HG03575 (cell line): ENCODE data around the gene LSM7.

ENCODE experiments used
- ATAC-seq: cut with Tn5 transposase; IDR thresholded peaks from one replicate; pipeline ENCODE4 v1.9.1; 2021; ENCODE audit not compliant: unreplicated experiment, insufficient number of reproducible peaks, low FRiP score; ENCODE audit errors: extremely low read depth

Gene LSM7

DNA sequence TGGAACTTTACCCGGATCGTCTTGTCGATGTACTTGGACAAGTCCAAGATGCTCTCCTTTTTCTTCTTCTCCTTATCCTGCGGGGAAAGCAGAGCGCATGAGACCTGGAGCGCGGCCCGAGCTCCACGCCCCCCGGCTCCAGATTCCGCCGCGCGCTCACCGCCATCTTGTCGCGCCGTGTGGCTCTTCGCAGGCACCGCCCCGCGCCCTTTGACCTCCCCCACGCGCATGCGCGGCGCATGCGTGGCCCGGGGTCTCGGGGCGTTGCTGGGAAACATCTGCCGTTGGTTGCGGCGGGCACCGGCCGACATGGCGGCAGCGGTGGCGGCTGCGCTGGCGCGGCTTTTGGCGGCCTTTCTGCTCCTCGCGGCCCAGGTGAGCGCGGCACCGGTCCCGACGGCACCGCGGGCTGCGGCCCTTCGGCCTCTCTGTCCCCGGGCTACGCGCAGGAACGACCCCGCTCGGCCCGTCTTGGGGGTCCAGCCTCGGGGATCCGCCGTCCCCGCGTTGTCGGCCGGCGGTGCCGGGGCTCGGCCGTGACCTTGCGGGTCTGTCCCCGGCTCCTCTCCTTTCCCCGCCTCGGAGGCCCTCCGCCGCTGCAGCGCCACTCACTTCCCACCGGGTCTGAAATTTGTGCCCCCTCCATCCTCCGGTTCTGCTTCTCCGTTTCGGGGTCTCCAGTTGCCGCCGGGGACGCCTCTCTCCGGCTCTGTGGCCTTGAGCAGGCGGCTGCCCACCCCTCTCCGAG lies at the start of gene LSM7, which contains the start of gene SPPL2B:
Gene LSM7 (minus strand): TSS at position 186 of the 748 bp plus-strand sequence. CDS start 20 bp downstream, at position 166.
Gene SPPL2B (plus strand): TSS at position 284 of the 748 bp plus-strand sequence. CDS start 26 bp downstream, at position 310.
- no peak for ATAC-seq

DNA sequence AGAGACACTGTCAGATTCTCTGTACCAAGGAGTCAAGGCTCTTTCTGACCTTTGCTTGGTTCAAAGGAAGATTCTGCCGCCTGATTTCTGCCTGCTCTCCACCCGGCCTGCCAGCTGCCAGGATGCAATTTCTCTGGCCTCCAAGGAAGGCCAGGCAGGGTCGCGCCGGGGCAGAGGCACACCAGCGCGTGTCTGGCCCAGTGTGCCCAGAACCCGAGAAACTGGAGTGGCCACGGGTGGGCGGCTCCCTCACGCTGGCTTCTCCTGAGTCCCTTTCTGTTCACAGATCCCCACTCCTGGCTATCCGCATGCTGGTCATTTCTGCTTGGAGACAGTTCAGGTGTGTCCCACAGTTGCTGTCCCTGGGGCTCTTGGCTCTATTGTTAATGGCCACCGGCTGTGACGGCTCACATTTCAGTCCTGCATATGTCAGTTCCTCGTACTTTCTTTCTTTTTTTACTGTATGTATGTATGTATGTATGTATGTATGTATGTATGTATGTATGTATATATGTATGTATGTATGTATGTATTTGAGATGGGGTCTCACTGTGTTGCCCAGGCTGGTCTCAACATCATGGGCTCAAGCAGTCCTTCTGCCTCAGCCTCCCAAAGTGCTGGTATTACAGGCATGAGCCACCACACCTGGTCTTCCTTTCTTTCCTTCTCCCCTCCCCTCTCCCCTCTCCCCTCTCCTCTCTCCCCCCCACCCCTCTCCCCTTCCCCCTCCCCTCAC lies 48.6 kb upstream of the LSM7 start:
- no peak for ATAC-seq

DNA sequence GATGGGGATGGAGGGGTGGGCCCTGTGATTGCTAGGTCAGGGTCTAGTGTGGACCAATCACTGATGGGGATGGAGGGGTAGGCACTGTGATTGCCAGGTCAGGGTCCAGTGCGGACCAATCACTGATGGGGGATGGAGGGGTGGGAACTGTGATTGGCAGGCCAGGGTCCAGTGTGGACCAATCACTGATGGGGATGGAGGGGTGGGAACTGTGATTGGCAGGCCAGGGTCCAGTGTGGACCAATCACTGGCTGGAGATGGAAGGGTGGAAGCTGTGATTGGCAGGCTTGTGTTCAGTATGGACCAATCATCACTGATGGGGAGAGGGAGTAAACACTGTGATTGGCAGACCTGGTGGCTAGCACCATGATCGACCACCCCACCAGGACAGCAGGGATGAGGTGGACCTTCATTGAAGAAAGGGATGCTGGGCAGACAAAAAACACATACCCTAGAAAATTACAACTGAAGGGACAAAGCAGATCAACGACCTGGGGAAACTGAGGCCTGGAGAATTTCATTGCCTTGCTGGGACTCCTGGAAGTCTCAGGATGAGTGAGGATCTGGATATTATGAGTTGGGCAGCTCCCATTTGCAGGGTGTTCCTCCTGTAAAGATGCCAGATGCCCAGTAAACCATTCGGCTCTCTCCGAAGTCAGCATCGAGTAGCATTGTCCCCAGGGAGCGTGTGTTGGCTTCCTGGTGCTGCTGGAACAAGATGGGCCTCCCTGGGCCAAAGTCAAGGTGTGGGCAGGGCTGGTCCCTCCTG lies 47.2 kb upstream of the LSM7 start:
- ATAC-seq, result no peak

DNA sequence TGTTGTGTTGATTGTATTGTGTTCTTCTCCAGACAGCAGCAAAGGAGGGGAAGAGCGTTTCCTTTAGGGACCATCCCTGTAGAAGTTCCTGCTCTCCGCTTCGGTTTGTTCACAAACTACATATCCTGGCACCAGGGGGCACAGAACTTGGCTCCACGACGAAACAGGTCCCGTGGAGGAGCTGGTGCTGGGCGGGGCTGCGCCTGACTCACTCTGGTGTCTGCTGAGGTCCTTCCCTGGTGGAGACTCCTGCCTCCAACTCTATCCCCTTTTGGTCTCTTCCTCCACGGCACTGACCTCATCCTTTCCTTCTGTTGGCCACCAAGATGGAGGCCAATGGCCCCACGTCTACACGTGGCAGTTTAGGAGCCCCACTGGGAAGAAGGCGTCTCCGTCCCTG lies 46.4 kb upstream of the LSM7 start:
- no peak for ATAC-seq

DNA sequence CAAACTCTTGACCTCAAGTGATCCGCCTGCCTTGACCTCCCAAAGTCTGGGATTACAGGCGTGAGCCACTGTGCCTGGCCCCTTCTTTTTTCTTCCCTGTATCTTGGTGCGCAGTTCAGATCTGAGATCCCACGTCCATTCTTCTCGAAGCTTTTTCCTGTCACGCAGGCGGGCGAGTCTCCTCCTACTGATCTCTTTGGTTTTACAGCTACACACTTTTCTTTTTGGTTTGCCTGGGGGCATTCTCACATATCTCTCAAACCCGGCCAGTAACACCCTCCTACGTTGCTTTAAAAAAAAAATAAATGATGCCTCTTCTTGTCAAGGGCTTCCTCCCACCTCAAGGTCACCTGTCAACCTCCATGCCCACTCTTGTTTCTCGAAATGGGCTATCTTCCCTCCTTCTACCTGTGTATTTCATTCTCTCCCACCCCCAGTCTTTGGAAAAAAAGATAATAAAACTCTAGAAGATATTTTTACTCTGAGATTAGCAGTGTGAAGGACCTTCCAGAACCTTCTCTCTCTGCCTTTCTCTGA lies 43.8 kb upstream of the LSM7 start:
- ATAC-seq, result no peak

DNA sequence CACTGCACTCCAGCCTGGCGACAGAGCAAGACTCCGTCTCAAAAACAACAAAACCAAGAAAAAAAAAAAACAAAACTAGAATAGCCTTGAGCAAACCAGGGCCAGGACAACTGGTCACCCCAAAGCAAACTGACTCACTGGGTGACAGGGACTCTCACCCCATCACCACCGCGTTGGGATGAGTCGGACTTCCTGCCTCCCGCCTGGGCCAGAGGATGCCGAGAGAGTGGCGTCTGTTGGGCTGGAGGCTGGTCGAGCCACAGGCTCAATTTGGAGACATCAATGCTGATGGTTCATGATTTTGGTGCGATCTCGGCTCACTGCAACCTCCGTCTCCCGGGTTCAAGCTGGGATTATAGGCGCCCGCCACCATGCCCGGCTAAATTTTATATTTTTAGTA lies 43.3 kb upstream of the LSM7 start:
- no peak for ATAC-seq

DNA sequence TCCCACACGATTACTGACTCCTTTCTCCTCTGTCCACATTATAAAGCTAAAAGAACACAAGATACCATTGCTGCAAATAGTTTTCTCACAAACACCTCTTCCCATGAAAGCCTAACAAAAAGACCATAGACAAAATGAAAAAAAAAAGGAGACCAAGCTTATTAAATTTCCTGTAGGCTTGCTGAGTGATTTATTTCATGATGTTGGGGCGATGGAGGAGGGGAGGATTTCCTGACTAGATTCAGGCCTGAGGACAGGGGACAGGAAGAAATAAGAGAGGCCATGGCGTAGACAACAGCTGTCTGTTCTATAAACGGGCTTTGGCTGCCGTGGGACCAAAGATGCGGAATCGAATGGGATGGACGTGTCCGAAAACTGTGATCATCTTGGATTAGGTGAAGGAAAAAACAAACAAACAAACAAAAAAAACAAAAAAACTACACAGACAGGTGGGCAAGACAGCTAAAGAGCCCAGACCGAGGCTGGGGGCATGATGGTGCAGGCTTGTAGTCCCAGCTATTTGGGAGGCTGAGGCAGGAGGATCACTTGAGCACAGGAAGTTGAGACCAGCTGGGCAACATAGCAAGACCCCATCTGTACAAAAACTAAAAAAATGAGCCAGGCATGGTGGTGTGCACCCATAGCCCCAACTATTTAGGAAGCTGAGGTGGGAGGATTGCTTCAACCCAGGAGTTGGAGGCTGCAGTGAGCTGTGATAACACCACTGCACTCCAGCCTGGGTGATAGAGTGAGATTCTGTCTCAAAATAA lies 37.0 kb upstream of the LSM7 start:
- ATAC-seq, result no peak

DNA sequence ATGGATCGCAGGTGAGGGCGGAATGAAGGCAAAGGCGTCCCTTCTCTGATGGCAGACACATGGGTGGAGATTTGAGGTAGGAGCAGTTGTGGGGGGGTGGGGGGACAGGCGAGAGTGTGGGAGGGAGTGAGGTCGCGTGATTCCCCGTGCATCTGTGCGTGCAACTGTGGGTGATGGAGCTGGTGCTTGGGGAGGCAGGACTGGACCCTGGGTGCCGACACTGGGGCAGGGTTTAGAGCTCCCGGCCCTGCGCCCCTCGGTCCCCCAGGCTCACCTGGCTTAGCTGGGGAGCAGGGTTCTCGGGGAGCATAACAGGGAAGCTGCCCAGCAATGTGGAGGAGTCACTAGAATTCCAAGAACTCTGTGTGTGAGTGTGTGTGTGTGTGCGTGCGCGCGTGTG lies 35.0 kb upstream of the LSM7 start:
- no peak for ATAC-seq

DNA sequence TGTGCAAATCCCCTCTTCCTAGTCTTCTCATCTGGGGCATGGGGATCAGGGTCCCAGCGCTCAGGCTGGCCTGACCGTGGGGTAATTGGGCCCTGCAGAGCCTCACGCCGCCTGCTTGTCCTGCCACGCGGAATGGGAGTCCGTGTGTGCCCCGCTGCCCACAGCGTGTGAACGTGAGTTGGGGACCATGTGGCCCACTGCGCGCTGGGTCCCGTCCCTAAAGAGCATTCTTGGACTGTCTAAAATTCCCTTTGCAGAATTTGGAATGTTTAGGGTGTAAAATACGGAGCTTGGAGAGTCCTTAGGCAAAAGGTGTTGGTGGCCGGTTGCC lies 34.5 kb upstream of the LSM7 start:
- ATAC-seq, result no peak

DNA sequence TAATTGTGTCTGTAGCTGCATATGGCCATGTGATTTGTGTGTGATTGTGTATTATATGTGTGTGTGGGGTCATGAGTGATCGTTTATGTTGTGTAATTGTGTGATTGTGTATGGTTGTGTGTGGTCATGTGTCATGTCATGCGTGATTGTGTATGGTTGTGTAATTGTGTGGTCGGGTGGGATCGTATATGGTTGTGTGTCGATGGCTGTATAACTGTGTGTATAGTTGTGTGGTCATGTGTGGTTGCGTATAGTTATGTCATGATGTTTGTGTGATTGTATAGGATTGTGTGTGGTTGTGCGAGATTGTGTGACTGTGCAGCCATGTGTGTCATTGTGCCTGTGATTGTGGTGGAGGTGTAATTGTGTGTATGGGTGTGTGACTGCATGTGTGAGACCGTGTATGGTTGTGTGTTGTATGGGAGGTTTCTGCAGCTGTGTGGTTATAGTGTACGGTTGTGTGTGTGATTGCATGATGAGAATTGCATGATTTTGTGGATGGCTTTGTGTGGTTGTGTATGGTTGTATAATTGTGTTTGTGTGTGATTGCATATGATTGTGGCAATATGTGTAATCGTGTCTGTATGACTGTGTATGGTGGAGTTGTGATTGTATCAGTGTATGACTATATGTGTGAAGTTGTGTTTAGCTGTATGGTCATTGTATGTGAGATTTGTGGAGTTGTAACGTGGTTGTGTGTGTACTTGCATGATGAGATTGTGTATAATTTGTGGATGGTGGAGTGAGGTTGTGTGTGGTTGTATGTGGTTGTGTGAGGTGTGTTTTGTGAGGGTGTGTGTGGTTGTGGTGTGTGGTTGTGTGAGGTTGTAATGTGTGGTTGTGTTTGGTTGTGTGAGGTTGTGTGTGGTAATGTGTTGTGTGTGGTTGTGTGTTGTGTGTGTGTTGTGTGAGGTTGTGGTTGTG lies 33.9 kb upstream of the LSM7 start:
- ATAC-seq, result no peak

DNA sequence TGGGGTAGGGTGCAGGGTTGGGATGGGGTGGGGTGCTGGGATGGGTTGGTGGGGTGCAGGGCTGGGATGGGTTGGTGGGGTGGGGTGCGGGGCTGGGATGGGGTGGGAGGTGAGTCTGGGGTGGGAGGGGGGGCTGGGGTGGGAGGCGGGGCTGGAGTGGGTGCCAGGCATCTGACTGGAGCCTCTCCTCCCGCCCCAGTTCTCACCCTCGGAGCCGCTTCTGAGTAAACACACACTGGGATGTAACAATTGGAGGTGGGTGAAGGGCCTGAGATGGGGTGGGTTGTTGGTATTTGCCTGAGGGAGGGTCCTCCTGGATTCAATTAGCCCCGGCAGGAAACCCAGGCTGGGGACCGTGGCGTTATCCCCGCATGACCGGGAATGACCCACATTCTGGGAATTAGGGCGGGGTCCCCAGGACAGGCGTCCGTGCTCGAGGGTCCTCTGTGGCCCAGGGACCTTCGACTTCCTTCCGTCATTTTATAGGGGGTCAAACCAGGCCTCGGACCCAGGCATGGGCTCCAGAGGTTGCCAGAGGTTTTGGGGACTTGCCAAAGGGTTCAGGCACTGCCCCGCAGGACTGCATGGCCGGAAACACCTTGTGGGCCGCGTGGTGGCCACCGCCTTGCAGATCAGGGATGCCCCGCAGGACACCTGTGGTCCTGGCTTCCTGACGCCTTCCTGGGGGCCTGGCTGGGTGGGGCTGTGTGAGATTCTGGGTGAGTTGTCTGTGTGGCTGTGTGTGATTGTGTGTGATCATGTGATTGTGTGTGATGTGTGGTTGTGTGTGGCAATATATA lies 33.1 kb upstream of the LSM7 start:
- no peak for ATAC-seq

DNA sequence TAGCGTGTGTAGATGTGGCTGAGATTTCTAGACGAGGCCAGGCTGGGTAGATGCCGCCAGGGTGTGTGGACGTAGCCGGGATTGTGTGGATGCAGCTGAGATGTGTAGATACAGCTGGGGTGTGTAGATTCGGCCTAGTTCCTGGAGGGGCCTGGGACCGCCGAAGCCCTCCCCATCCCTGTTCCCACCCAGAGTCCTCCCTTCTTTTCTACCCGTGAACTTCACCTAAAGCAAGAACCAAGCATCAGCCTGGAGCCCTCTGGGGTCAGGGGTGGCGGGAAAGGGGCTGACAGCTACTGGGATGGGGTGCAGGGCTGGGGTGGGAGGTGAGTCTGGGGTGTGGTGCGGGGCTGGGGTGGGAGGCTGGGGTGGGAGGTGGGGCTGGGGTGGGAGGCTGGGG lies 32.4 kb upstream of the LSM7 start:
- ATAC-seq, result no peak

DNA sequence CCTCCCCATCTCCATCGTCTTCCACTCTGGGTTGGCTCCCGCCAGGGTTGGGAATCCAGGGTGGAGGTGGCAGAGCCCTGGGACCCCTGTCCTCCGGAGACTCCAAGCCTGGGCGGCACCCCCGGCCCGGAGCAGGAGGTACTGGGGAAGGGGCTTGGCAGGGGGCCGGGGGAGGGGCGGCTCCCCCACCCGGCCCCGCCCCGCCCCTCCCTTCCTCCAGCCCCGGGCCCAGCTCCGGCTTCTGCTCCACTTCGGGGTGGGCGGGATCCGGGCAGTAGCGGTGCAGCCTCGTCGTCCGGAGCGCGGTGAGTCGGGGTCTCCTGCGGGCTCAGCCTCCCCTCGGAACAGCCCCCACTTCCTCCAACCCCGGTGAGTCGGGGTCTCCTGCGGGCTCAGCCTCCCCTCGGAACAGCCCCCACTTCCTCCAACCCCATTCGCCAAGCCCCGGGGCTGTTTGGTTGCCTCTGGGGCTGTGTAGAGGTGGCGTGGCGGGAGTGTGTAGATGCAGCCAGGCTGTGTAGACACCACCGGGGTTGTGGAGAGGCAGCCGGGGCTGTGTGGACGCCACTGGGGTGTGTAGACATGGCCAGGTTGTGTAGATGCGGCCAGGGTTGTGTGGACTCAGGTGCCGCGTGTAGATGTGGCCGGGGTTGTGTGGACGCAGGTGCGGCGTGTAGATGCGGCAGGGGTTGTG lies 31.8 kb upstream of the LSM7 start, which contains the start of gene TMPRSS9:
Gene TMPRSS9 (plus strand): TSS at position 274 of the 694 bp plus-strand sequence. CDS start 29,521 bp downstream, outside the sequence.
- no peak for ATAC-seq

DNA sequence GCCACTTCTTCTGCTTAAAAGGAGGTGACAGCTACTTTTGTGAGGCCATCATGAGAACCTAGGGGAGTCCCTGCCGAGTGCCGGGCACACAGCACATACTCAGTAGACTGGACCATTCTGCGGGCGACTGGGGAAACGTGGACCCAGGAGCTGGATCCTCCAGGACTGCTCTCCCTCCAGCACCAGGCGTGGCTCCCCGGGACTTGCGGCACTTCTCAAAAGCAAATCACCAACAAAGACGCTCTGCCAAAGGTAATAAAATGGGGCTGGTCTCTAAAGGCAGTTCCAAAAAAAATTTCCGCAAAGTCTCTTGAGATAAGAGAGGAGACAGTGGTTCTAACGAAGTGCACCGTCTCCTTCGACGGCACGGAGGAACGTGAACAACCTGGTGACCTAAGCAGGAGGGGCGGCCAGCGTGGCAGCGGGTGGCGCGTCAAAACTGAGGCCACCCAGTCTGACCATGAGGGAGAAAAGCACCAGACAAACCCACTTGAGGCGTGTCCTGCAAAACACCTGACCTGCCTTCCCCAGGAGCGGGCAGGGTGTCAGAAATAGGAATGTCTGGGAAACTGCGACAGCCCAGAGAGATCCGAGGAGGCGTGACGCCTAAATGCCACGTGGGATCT lies 30.3 kb upstream of the LSM7 start:
- no peak for ATAC-seq

DNA sequence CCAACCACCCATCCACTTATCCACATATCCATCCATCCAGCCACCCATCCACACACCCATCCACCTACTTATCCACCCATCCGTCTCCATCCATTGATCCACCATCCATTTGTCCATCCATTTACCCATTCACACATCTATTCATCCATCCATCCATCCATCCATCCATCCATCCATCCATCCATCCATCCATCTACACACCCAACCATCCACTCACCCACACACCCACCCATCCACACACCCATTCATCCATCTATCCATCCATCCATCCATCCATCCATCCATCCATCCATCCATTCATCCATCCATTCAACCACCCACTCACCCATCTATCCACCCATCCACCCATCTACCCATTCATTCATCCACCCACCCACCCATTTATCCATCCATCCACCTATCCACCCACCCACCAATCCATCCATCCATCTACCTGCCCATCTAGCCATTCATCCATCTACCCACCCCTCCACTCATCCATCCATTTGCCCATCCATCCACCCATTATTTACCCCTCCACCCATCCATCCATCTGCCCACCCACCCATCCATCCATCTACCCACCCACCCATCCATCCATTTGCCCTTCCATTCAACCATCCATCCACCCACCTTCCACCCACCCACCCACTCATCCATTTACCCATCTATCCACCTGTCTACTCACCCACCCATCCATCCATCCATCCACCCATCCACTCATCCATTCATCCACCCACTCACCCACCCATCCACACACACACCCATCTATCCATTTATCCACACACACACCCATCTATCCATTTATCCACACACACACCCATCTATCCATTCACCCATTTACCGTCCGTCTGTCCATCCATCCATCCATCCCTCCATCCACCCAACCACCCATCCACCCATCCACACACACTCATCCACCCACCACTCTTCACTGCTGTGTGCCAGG lies 29.2 kb upstream of the LSM7 start:
- ATAC-seq, result no peak
